ENCODE results near the gene HNF1A.

HNF1A gene

GRCh38 chr12:121015825-121016766, 37.8 kb downstream of the HNF1A start, which contains the start of gene C12orf43:
C12orf43 (minus strand) TSS chr12:121016487; CDS start chr12:121016474, 13 bp downstream.
- H3K36me3 Mint-ChIP-seq (ENCODE audit: insufficient read depth) = peaks cover 31% of the 10 kb centered on the region
- no peaks in the 10 kb centered on the region for H3K27me3 Mint-ChIP-seq
- DNase-seq (peak; percentile 89 to 94 (median 91)), ATAC-seq (replicated peaks) (peak; percentile 99)
- peaks cover 14 to 17% of the 10 kb centered on the region in 2 donors for H3K4me1 Mint-ChIP-seq (ENCODE audit: low read depth in 2 of 2)
- H3K9me3 Mint-ChIP-seq = no peaks in the 10 kb centered on the region
- peak within 1 kb of the TSS; percentile 94 to 95 for H3K4me3 Mint-ChIP-seq
- H3K27ac Mint-ChIP-seq = peak within 1 kb of the TSS; percentile 91 to 93

DNA sequence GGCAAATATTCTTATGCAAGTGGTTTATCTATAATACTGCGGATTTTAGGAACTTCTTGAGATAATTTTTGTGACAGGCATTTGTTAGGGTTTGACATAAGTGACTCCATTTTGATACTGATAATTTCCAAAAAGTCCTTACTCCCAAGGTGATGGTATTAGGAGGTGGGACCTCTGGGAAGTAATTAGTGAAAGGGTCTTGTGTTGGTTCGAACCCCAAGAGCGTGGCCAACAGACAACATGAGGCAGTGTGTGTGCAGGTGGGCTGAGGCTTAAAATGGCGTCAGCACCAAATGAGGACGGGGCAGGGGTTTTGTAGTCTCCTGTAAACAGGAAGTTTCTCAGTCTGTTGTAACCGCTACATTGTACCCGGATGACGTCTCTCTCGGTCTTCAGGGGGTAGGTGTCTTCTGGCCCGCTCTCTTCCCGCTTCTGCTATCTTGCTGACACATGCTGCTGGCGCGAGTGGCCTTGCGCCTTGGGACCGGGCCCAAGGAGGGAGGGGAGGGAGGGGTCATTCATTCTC, 39.7 kb downstream of the HNF1A start:
- Mint-ChIP-seq H3K27me3 (no peaks in the 10 kb centered on the region), H3K27ac (peak overlapping the region in 1 of 2 donors; percentile 77)
- ATAC-seq (replicated peaks) = no peak

DNA sequence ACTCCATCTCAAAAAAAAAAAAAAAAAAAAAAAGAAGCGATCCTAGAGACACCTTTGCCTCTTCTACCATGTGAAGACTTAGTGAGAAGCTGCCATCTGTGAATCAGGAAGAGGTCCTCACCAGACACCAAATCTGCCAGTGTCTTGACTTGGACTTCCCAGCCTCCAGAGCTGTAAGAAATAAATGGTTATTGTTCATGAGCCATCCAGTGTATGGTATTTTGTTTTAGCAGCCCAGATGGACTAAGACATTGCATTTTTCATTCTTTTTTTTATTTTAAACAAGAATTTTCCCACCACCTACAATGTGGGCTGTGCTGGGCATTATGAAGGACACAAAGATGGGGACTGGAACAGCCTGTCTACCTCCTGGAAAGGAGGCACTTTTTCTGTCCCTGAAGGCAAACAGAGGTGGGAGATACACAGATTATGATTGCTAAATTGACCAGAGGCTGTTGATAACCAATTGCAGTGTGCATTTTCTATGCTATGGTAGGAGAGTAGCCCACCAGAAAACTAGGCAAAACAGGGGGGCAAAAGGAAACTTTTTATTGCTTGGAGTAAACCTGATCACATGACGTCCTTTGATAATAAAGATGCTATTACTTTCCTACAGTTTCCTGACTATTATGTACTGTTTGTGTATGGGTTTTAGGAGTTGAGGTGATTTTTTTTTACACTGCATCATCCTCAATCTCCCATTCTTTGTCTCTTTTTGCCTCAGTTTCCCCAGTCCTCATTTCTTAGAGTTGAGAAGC, 40.7 kb downstream of the HNF1A start:
- Mint-ChIP-seq H3K27me3 (no peaks in the 10 kb centered on the region), H3K4me3 (no peak overlapping the region), H3K27ac (peak overlapping the region; percentile 42 to 77), H3K36me3 (ENCODE audit: insufficient read depth) (peaks cover 52% of the 10 kb centered on the region), H3K9me3 (no peaks in the 10 kb centered on the region), H3K4me1 (ENCODE audit: low read depth in 2 of 2) (peaks cover 14% of the 10 kb centered on the region in 2 donors)
- no peak for ATAC-seq (replicated peaks)
- DNase-seq = no peak

More for the DNA sequence above, 39.7 kb downstream of the HNF1A start:
- peaks cover 46% of the 10 kb centered on the region for H3K36me3 Mint-ChIP-seq (ENCODE audit: insufficient read depth)
- H3K9me3 Mint-ChIP-seq = no peaks in the 10 kb centered on the region
- no peak overlapping the region for H3K4me3 Mint-ChIP-seq
- no peak for DNase-seq
- H3K4me1 Mint-ChIP-seq (ENCODE audit: low read depth in 2 of 2) = peaks cover 13 to 14% of the 10 kb centered on the region in 2 donors

GRCh38 chr12:121021754-121022153, 43.4 kb downstream of the HNF1A start:
- no peak overlapping the region for H3K27ac Mint-ChIP-seq
- H3K36me3 Mint-ChIP-seq (ENCODE audit: insufficient read depth) = peaks cover 64% of the 10 kb centered on the region
- ATAC-seq (replicated peaks) = no peak
- H3K4me3 Mint-ChIP-seq = no peak overlapping the region
- no peak for DNase-seq
- H3K27me3 Mint-ChIP-seq = no peaks in the 10 kb centered on the region
- H3K9me3 Mint-ChIP-seq = no peaks in the 10 kb centered on the region
- H3K4me1 Mint-ChIP-seq (ENCODE audit: low read depth in 2 of 2) = peaks cover 0 to 4% of the 10 kb centered on the region in 2 donors

GRCh38 chr12:121022713-121023112, 44.4 kb downstream of the HNF1A start:
- Mint-ChIP-seq H3K4me3 (no peak overlapping the region), H3K27me3 (no peaks in the 10 kb centered on the region), H3K27ac (peak overlapping the region; percentile 10 to 67), H3K4me1 (ENCODE audit: low read depth in 2 of 2) (peaks cover 0 to 4% of the 10 kb centered on the region in 2 donors), H3K36me3 (ENCODE audit: insufficient read depth) (peaks cover 74% of the 10 kb centered on the region), H3K9me3 (no peaks in the 10 kb centered on the region)
- no peak for DNase-seq
- ATAC-seq (replicated peaks) = no peak

DNA sequence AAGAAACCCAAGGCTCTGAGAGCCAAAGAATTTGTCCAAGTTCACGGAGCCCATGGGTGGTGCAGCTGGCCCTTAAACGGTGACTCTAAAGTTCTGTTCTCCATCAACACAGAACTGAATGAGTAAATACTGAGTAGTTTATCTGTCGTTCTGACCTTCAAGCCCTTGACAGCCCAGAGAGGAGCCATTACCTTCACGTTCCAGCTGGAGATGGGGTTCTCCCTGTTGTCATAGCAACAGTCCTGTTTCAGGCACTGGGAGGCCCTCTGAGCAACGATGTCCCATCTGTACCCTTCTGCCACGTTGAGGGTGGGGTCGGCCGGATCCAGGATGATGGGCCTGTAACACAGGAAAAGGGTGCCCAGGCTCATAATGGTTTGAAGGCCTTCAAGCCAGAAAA, 45.5 kb downstream of the HNF1A start:
- Mint-ChIP-seq H3K9me3 (no peaks in the 10 kb centered on the region), H3K27ac (no peak overlapping the region), H3K27me3 (no peaks in the 10 kb centered on the region), H3K4me1 (ENCODE audit: low read depth in 2 of 2) (peaks cover 4 to 6% of the 10 kb centered on the region in 2 donors), H3K4me3 (no peak overlapping the region), H3K36me3 (ENCODE audit: insufficient read depth) (peaks cover 79% of the 10 kb centered on the region)
- ATAC-seq (replicated peaks) (no peak), DNase-seq (no peak)

DNA sequence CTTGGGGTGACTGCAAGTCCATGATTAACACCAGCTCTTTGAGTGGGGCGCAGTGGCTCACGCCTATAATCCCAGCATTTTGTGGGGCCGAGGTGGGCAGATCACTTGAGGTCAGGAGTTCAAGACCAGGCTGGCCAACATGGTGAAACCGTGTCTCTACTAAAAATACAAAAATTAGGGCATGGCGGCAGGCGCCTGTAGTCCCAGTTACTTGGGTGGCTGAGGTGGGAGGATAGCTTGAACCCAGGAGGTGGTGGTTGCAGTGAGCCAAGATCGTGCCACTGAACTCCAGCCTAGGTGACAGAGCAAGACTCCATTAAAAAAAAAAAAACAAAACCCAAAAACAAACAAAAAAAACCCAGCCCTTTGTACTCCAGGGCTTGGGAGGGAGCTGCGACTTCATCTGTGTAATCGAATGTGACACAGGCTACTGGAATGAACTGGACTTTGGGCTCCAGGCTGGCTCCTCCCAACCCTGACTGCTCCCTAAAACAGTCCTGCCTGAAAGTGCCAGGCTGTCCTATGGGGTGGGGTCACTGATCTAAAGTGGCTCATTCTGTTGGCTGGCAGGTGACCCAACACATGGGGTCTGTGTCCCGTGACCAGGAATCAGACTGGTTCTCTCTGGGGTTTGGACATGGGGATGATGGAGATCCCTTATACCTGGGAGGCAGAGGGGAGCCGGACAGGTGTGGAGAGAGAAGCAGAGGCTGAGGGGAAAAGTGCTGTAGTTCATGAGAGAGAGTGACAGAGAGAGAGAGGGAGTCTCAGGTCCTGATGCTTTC, 47.3 kb downstream of the HNF1A start:
- Mint-ChIP-seq H3K27ac (peak overlapping the region; percentile 33 to 78), H3K9me3 (no peaks in the 10 kb centered on the region), H3K27me3 (no peaks in the 10 kb centered on the region), H3K4me1 (ENCODE audit: low read depth in 2 of 2) (peaks cover 4 to 6% of the 10 kb centered on the region in 2 donors), H3K4me3 (no peak overlapping the region), H3K36me3 (ENCODE audit: insufficient read depth) (peaks cover 88% of the 10 kb centered on the region)
- DNase-seq = no peak
- no peak for ATAC-seq (replicated peaks)

DNA sequence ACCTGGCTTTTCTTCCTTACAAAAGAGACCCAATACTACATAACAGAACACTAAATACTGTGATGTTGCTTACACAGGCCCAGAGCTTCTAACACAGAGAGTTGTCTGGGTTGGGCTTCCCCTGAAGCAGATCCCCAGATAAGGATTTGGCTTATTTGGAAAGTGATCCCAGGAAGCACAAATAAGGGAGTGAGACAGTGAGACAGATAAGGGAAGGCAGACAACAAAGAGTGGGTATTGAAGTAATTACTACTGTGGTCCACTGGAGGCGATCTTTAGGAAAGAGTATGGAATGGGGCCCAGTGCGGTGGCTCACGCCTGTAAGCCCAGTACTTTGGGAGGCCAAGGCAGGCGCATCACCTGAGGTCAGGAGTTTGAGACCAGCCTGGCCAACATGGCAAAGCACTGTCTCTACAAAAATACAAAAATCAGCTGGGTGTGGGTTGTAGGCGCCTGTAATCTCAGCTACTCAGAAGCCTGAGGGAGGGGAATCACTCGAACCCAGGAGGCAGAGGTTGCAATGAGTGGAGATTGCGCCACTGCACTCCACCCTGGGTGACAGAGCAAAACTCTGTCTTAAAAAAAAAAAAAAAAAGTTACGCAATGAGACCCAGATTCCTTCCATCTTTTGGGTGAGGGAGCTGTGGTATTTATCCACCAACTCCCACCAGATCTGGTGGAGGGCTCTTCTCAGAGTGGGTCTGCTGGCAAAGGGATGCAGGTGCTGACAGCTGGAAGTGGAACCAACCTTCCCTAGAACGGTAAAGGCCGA, 48.1 kb downstream of the HNF1A start:
- no peak for DNase-seq
- no peaks in the 10 kb centered on the region for H3K9me3 Mint-ChIP-seq
- peak overlapping the region; percentile 33 to 78 for H3K27ac Mint-ChIP-seq
- peaks cover 4 to 6% of the 10 kb centered on the region in 2 donors for H3K4me1 Mint-ChIP-seq (ENCODE audit: low read depth in 2 of 2)
- no peaks in the 10 kb centered on the region for H3K27me3 Mint-ChIP-seq
- no peak for ATAC-seq (replicated peaks)
- no peak overlapping the region for H3K4me3 Mint-ChIP-seq
- peaks cover 88% of the 10 kb centered on the region for H3K36me3 Mint-ChIP-seq (ENCODE audit: insufficient read depth)

GRCh38 chr12:121030576-121031212, 52.4 kb downstream of the HNF1A start:
- DNase-seq (no peak), ATAC-seq (replicated peaks) (no peak)
- Mint-ChIP-seq H3K4me1 (ENCODE audit: low read depth in 2 of 2) (peaks cover 27 to 35% of the 10 kb centered on the region in 2 donors), H3K4me3 (no peak overlapping the region), H3K36me3 (ENCODE audit: insufficient read depth) (peaks cover 93% of the 10 kb centered on the region), H3K27ac (peak overlapping the region; percentile 15 to 86), H3K27me3 (no peaks in the 10 kb centered on the region), H3K9me3 (no peaks in the 10 kb centered on the region)

DNA sequence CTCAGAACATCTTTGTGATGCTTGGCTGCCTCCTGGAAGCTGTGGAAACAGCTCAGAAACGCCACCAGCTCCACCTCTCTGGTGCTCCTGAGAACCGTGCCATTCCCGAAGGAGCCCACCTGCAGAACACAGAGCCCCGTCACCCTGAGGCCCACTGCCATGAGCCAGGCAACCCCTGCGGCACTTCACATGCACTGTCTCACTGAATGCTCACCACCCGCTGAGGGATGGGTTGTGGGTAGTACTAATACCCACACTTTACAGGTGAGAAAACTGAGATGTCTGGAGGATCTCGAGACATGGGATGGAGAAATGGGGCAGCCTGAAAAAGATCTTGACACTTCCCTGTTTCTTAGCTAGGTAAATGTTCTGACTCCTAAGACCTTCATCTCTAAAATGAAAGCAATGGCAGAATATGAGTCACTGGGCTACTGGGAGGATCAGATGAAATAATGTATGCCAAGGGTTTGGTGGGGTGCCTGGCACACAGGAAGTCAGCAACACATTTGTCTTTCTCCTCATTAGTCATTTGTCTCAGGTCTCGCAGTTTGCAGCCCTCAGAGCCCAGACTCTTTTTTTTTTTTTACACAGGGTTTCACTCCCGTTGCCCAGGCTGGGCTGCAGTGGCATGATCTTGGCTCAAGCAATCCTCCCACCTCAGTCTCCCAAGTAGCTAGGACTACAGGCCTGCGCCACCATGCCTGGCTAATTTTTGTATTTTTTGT, 55.4 kb downstream of the HNF1A start:
- H3K27me3 Mint-ChIP-seq = no peaks in the 10 kb centered on the region
- H3K27ac Mint-ChIP-seq = peak overlapping the region; percentile 95 to 97
- no peaks in the 10 kb centered on the region for H3K9me3 Mint-ChIP-seq
- peak; percentile 81 for ATAC-seq (replicated peaks)
- peak overlapping the region; percentile 93 for H3K4me3 Mint-ChIP-seq
- peaks cover 91% of the 10 kb centered on the region for H3K36me3 Mint-ChIP-seq (ENCODE audit: insufficient read depth)
- DNase-seq = peak; percentile 54 to 62 (median 56)
- H3K4me1 Mint-ChIP-seq (ENCODE audit: low read depth in 2 of 2) = peaks cover 40 to 47% of the 10 kb centered on the region in 2 donors

DNA sequence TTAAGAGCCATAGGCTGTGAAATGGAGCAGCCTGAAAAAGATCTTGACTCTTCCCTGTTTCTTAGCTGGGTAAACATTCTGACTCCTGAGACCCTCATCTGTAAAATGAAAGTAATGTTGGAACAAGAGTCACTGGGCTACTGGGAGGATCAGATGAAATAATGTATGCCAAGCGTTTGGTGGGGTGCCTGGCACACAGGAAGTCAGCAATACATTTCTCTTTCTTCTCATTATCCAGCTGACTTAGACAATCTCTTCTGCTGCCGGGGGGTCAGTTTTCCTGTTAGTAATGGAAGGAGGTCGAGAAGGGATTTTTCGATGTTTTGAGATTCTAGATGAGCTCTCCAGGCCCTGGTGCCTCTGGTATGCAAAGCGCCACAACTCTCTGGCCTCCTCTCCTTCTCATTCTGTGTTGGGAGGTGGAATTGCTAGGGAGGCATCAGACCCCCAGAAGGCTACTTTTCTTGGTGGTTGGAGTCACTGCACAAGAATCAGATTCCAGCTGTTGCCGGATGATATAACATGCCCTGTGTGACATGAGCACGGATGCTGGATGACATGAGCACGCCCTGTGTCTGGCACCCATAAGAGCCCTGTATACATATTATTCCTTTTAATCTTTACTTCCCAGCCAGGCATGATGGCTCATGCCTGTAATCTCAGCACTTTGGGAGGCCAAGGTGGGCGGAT, 56.4 kb downstream of the HNF1A start:
- peaks cover 43 to 51% of the 10 kb centered on the region in 2 donors for H3K4me1 Mint-ChIP-seq (ENCODE audit: low read depth in 2 of 2)
- H3K36me3 Mint-ChIP-seq (ENCODE audit: insufficient read depth) = peaks cover 88% of the 10 kb centered on the region
- H3K9me3 Mint-ChIP-seq = no peaks in the 10 kb centered on the region
- peak overlapping the region; percentile 95 to 97 for H3K27ac Mint-ChIP-seq
- no peaks in the 10 kb centered on the region for H3K27me3 Mint-ChIP-seq
- ATAC-seq (replicated peaks) (no peak), DNase-seq (no peak)
- H3K4me3 Mint-ChIP-seq = peak overlapping the region; percentile 93
